ENCODE data around the gene TMEM238L. TPM values are rescaled to one million over a fixed set of nuclear protein-coding genes. Genes with fewer than 3 reads are reported as not detected.

TMEM238L gene
- total RNA-seq, 4 donors from 2014 or later = not detected

DNA sequence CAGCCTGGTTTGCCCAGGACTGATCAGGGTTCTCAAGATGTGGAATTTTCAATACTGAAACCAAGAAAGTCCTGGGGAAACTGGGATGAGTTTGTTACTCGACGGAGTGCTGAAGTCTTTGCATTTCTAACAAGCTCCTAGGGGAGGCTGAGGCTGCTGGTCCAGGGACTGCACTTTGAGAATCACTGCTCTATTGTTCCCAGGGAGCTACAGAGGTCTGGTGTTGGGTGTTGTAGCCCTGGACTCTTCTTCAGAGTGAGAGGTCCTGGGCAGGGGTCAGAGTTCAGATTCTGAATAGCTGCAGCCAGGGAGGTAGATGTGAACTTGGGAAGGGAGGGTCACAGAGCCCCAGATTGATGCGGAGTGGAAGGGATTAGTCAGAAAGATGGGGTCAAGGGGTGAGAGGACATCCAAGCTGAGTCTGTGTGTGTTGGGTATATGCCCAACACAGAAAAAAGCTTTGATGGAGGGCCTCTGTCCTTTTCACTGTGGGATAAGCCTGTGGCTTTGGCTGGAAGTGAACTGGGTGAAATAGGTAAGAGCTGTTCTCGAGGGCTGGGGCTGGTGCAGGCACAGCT lies 14.1 kb downstream of the TMEM238L start:
- H3K4me1 ChIP-seq = peaks cover 0 to 23% (median 0%) of the 10 kb centered on the region in 3 donors
- TF ChIP-seq POLR2A (IDR thresholded peaks at IDR 0.05) = no peak
- peak; percentile 32 for ATAC-seq
- no peak overlapping the region for H3K4me3 ChIP-seq
- no peaks in the 10 kb centered on the region for H3K9me3 ChIP-seq
- WGBS, 2 donors (ENCODE audit: low coverage in 1 of 2) = 62 to 89% methylated on average over 3 to 4 of the region's 4 CpGs
- H3K36me3 ChIP-seq = no peaks in the 10 kb centered on the region
- H3K27me3 ChIP-seq = no peaks in the 10 kb centered on the region
- no peak overlapping the region for H3K27ac ChIP-seq

DNA sequence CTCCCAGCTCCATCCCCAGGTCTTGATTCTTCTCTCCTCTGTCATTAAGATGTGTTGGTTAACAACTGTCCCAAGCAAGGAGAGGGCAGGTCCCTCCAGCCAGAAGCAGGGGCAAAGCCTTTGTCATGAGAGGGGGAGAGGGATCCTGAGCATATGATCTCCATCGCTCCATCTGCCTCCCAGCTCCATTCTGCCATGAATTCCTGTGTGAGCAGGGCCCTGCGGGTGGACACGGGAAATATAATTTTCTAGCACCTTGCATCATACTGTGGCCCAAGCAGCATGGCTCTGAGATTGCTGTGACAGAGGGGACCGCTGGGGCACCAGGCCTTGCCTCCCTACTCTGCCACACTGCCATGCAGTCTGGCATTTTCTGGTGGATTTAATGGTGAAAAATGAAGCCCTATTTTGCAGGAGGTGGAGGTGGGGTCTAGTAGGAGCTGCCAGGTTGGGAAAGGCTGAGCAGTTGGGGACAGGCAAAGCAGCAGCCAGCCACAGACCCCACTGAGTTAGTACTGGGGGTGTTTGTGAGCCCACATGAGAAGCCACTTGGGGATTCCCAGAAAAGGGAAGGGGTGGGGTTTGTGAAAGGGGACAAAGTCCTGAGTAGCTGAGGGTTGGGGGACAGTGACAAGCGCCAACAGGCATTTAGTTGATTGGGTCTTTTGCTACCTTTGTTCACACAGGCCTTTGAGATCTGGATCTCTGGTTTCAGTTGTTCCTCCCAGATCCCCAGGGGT lies 16.4 kb downstream of the TMEM238L start:
- ATAC-seq = no peak
- no peak for TF ChIP-seq EP300 (IDR thresholded peaks at IDR 0.05)
- TF ChIP-seq POLR2AphosphoS5 (IDR thresholded peaks at IDR 0.05) = no peak
- no peak for TF ChIP-seq POLR2A (IDR thresholded peaks at IDR 0.05)
- no peak for TF ChIP-seq CTCF (IDR thresholded peaks at IDR 0.05)
- H3K4me3 ChIP-seq = no peak overlapping the region
- peaks cover 0 to 6% (median 0%) of the 10 kb centered on the region in 3 donors for H3K9me3 ChIP-seq
- no peaks in the 10 kb centered on the region for H3K36me3 ChIP-seq
- H3K27ac ChIP-seq = no peak overlapping the region
- 86 to 100% methylated on average over 1 to 5 of the region's 5 CpGs for WGBS, 2 donors (ENCODE audit: low coverage in 1 of 2)
- peaks cover 0 to 23% (median 0%) of the 10 kb centered on the region in 3 donors for H3K4me1 ChIP-seq
- no peaks in the 10 kb centered on the region for H3K27me3 ChIP-seq

GRCh38 chr17:10785295-10785694 lies 18.6 kb downstream of the TMEM238L start:
- no peak for TF ChIP-seq POLR2AphosphoS5 (IDR thresholded peaks at IDR 0.05)
- no peak for TF ChIP-seq EP300 (IDR thresholded peaks at IDR 0.05)
- TF ChIP-seq CTCF (IDR thresholded peaks at IDR 0.05) = no peak
- no peak for TF ChIP-seq POLR2A (IDR thresholded peaks at IDR 0.05)
- peaks cover 0 to 11% (median 0%) of the 10 kb centered on the region in 3 donors for H3K9me3 ChIP-seq
- ATAC-seq = no peak
- H3K27me3 ChIP-seq = no peaks in the 10 kb centered on the region
- 92 to 100% methylated on average over 2 of the region's 2 CpGs for WGBS, 2 donors (ENCODE audit: low coverage in 1 of 2)
- no peaks in the 10 kb centered on the region for H3K36me3 ChIP-seq
- H3K4me3 ChIP-seq = no peak overlapping the region
- H3K27ac ChIP-seq = no peak overlapping the region
- peaks cover 0 to 12% (median 0%) of the 10 kb centered on the region in 3 donors for H3K4me1 ChIP-seq

- TF ChIP-seq POLR2A (IDR thresholded peaks at IDR 0.05) = no peak
- TF ChIP-seq POLR2AphosphoS5 (IDR thresholded peaks at IDR 0.05) = no peak
- TF ChIP-seq EP300 (IDR thresholded peaks at IDR 0.05) = no peak
- no peak for TF ChIP-seq CTCF (IDR thresholded peaks at IDR 0.05)
- ATAC-seq = no peak
- Histone ChIP-seq H3K9me3 (peaks cover 0 to 11% (median 0%) of the 10 kb centered on the region in 3 donors), H3K27ac (no peak overlapping the region), H3K4me3 (no peak overlapping the region), H3K27me3 (no peaks in the 10 kb centered on the region), H3K36me3 (peaks cover 0 to 7% of the 10 kb centered on the region in 2 donors), H3K4me1 (no peaks in the 10 kb centered on the region)
- 60 to 84% methylated on average over 2 of the region's 2 CpGs for WGBS, 2 donors (ENCODE audit: low coverage in 1 of 2)
Observed at GRCh38 chr17:10779609-10780008, 24.3 kb downstream of the TMEM238L start.

- Histone ChIP-seq H3K27me3 (no peaks in the 10 kb centered on the region), H3K4me3 (no peak overlapping the region), H3K36me3 (peaks cover 0 to 7% of the 10 kb centered on the region in 2 donors), H3K4me1 (no peaks in the 10 kb centered on the region), H3K9me3 (peaks cover 0 to 8% (median 0%) of the 10 kb centered on the region in 3 donors), H3K27ac (no peak overlapping the region)
- no peak for ATAC-seq
- TF ChIP-seq CTCF (IDR thresholded peaks at IDR 0.05) = no peak
- no peak for TF ChIP-seq EP300 (IDR thresholded peaks at IDR 0.05)
- TF ChIP-seq POLR2AphosphoS5 (IDR thresholded peaks at IDR 0.05) = no peak
- no peak for TF ChIP-seq POLR2A (IDR thresholded peaks at IDR 0.05)
- WGBS, 2 donors (ENCODE audit: low coverage in 1 of 2) = 88 to 100% methylated on average over 2 to 4 of the region's 6 CpGs
Observed at GRCh38 chr17:10777890-10778289, 26.0 kb downstream of the TMEM238L start.

Measured in gastroesophageal sphincter (tissue), 4 donors.